Measurements from ENCODE around the gene KIF26B.

DNA sequence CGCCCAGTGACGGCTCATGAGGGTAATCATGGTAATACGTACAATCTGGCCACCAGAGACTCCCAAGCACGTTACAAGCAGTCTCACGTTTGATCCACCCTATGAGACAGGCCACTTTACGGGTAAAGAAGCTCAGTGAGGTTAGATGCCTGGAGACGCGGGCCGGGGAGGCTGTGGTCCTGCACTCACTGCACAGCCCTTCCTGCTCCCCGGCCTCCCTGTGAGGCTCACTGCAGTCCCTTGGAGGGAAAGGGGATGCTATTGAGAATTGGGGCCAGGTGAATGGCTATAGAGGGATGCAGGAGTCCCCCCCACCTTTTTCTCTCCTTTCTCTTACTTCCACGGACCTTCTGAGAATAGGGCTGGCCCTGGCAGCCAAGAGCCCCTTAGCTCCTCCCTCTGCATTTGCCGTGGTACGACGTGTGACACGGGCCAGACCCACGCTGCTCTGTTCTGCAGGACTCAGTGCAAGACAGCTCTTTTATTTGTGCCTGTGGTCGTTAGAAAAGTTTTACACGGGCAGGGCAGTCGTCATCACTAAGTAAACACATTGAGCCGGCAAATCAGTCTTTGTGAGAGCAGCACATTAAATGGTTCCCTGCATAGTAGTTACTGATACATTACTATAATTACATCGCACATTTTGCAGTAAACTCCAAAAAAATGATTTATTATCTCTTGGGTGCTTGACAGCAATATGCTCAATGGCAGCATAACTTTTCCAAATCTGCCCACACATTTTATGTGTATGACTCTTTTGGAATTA, 18.8 kb downstream of the KIF26B start:
- no peak for TF ChIP-seq EZH2phosphoT487 (IDR thresholded peaks at IDR 0.05; ENCODE audit: borderline replicate concordance, low read depth, low read length)
- TF ChIP-seq CTCF (conservative IDR thresholded peaks at IDR 0.05; ENCODE audit: low read length), result no peak

All from OCI-LY7 (cell line).